ENCODE measurements around the gene ZBED1. TPM values are rescaled to one million over a fixed set of nuclear protein-coding genes. Genes with fewer than 3 reads are reported as not detected.

Gene ZBED1
- polyA plus RNA-seq (2012; ENCODE audit: low read depth, missing spikeins): 26.6 TPM

GRCh38 chrX:2500803-2501558, at the start of gene ZBED1, which contains the start of gene DHRSX:
TSS of gene ZBED1 (minus strand) at chrX:2500976. CDS start at chrX:2490719, 10,257 bp downstream.
TSS of gene DHRSX (minus strand) at chrX:2500976. CDS start at chrX:2500925, 51 bp downstream.
- FAIRE-seq (peak; percentile 20), DNase-seq (ENCODE audit: insufficient read length, low spot score) (peak; percentile 69)
- TF ChIP-seq PAX5 (IDR thresholded peaks at IDR 0.05; ENCODE audit: insufficient read depth, low read length, severe bottlenecking) (no peak), POLR2AphosphoS5 (IDR thresholded peaks at IDR 0.05; ENCODE audit: low read depth, low read length) (peak; percentile 43; the same call in 1 of the 2 replicates), POLR2A (IDR thresholded peaks at IDR 0.05; ENCODE audit: low read depth, low read length) (peak; percentile 31; the same call in 1 of the 2 replicates)

GRCh38 chrX:2549876-2550275, 49.1 kb upstream of the ZBED1 start:
- TF ChIP-seq POLR2A (IDR thresholded peaks at IDR 0.05; ENCODE audit: low read depth, low read length): no peak
- no peak for TF ChIP-seq POU2F2 (IDR thresholded peaks at IDR 0.05; ENCODE audit: low read depth, low read length)
- no peak for TF ChIP-seq POLR2AphosphoS5 (IDR thresholded peaks at IDR 0.05; ENCODE audit: low read depth, low read length)
- TF ChIP-seq TAF1 (IDR thresholded peaks at IDR 0.05; ENCODE audit: low read depth, low read length): no peak
- TF ChIP-seq SPI1 (IDR thresholded peaks at IDR 0.05; ENCODE audit: low read depth, low read length): no peak
- TF ChIP-seq PAX5 (IDR thresholded peaks at IDR 0.05; ENCODE audit: insufficient read depth, low read length, severe bottlenecking): no peak
- peak; percentile 26 for FAIRE-seq
- no peak for DNase-seq (ENCODE audit: insufficient read length, low spot score)

GRCh38 chrX:2548711-2549423, 48.1 kb upstream of the ZBED1 start:
- no peak for DNase-seq (ENCODE audit: insufficient read length, low spot score)
- no peak for TF ChIP-seq POLR2A (IDR thresholded peaks at IDR 0.05; ENCODE audit: low read depth, low read length)
- TF ChIP-seq POU2F2 (IDR thresholded peaks at IDR 0.05; ENCODE audit: low read depth, low read length): no peak
- no peak for TF ChIP-seq TAF1 (IDR thresholded peaks at IDR 0.05; ENCODE audit: low read depth, low read length)
- TF ChIP-seq SPI1 (IDR thresholded peaks at IDR 0.05; ENCODE audit: low read depth, low read length): no peak
- no peak for FAIRE-seq

- TF ChIP-seq TAF1 (IDR thresholded peaks at IDR 0.05; ENCODE audit: low read depth, low read length) (no peak), POLR2A (IDR thresholded peaks at IDR 0.05; ENCODE audit: low read depth, low read length) (no peak)
- FAIRE-seq (no peak), DNase-seq (ENCODE audit: insufficient read length, low spot score) (no peak)
These were observed 47.0 kb upstream of the ZBED1 start for GRCh38 chrX:2547736-2548135.

- FAIRE-seq: no peak
- TF ChIP-seq SPI1 (IDR thresholded peaks at IDR 0.05; ENCODE audit: low read depth, low read length) (no peak), PAX5 (IDR thresholded peaks at IDR 0.05; ENCODE audit: insufficient read depth, low read length, severe bottlenecking) (no peak), POLR2AphosphoS5 (IDR thresholded peaks at IDR 0.05; ENCODE audit: low read depth, low read length) (no peak), POLR2A (IDR thresholded peaks at IDR 0.05; ENCODE audit: low read depth, low read length) (no peak), POU2F2 (IDR thresholded peaks at IDR 0.05; ENCODE audit: low read depth, low read length) (no peak), TAF1 (IDR thresholded peaks at IDR 0.05; ENCODE audit: low read depth, low read length) (no peak)
These were observed 45.7 kb upstream of the ZBED1 start for GRCh38 chrX:2546496-2546895.

GRCh38 chrX:2545144-2545543, 44.4 kb upstream of the ZBED1 start:
- TF ChIP-seq PAX5 (IDR thresholded peaks at IDR 0.05; ENCODE audit: insufficient read depth, low read length, severe bottlenecking) (no peak), POU2F2 (IDR thresholded peaks at IDR 0.05; ENCODE audit: low read depth, low read length) (no peak), POLR2A (IDR thresholded peaks at IDR 0.05; ENCODE audit: low read depth, low read length) (no peak), TAF1 (IDR thresholded peaks at IDR 0.05; ENCODE audit: low read depth, low read length) (no peak), POLR2AphosphoS5 (IDR thresholded peaks at IDR 0.05; ENCODE audit: low read depth, low read length) (no peak), SPI1 (IDR thresholded peaks at IDR 0.05; ENCODE audit: low read depth, low read length) (no peak)
- DNase-seq (ENCODE audit: insufficient read length, low spot score) (no peak), FAIRE-seq (no peak)

More at GRCh38 chrX:2546496-2546895, 45.7 kb upstream of the ZBED1 start:
- no peak for DNase-seq (ENCODE audit: insufficient read length, low spot score)

- FAIRE-seq: no peak
- TF ChIP-seq POLR2A (IDR thresholded peaks at IDR 0.05; ENCODE audit: low read depth, low read length) (no peak), TAF1 (IDR thresholded peaks at IDR 0.05; ENCODE audit: low read depth, low read length) (no peak), POLR2AphosphoS5 (IDR thresholded peaks at IDR 0.05; ENCODE audit: low read depth, low read length) (no peak), PAX5 (IDR thresholded peaks at IDR 0.05; ENCODE audit: insufficient read depth, low read length, severe bottlenecking) (no peak), POU2F2 (IDR thresholded peaks at IDR 0.05; ENCODE audit: low read depth, low read length) (no peak), SPI1 (IDR thresholded peaks at IDR 0.05; ENCODE audit: low read depth, low read length) (no peak)
- DNase-seq (ENCODE audit: insufficient read length, low spot score): no peak
These were observed 42.2 kb upstream of the ZBED1 start for GRCh38 chrX:2542826-2543521.

GRCh38 chrX:2541603-2542002, 40.8 kb upstream of the ZBED1 start:
- FAIRE-seq (no peak), DNase-seq (ENCODE audit: insufficient read length, low spot score) (no peak)
- TF ChIP-seq PAX5 (IDR thresholded peaks at IDR 0.05; ENCODE audit: insufficient read depth, low read length, severe bottlenecking) (no peak), SPI1 (IDR thresholded peaks at IDR 0.05; ENCODE audit: low read depth, low read length) (no peak), POLR2AphosphoS5 (IDR thresholded peaks at IDR 0.05; ENCODE audit: low read depth, low read length) (no peak), POLR2A (IDR thresholded peaks at IDR 0.05; ENCODE audit: low read depth, low read length) (no peak), TAF1 (IDR thresholded peaks at IDR 0.05; ENCODE audit: low read depth, low read length) (no peak), POU2F2 (IDR thresholded peaks at IDR 0.05; ENCODE audit: low read depth, low read length) (no peak)

- DNase-seq (ENCODE audit: insufficient read length, low spot score) (no peak), FAIRE-seq (no peak)
- TF ChIP-seq POLR2A (IDR thresholded peaks at IDR 0.05; ENCODE audit: low read depth, low read length): no peak
These were observed 39.7 kb upstream of the ZBED1 start for GRCh38 chrX:2540426-2540947.
